ENCODE results near the gene INTS1.

DNA sequence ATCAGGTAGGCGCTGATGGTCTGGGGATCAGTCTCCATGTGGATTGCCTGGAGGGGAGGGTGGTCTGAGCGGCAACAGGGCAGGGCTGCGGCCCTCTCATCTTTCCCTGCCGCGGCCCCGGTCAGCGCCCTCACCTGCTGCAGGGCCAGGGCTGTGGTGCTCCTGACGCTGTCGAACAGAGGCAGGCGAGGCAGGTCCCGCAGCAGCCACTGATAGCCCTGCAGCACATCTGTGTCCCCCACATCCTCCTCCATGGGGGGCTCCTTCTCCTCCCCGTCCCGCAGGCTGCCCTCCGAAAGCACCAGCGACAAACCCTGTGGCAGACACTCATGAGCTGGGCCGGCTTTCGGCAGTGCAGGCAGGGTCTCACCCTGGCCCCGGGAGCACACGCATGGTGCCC is 19.0 kb downstream of the INTS1 start:
- TF ChIP-seq, protein P1, sequence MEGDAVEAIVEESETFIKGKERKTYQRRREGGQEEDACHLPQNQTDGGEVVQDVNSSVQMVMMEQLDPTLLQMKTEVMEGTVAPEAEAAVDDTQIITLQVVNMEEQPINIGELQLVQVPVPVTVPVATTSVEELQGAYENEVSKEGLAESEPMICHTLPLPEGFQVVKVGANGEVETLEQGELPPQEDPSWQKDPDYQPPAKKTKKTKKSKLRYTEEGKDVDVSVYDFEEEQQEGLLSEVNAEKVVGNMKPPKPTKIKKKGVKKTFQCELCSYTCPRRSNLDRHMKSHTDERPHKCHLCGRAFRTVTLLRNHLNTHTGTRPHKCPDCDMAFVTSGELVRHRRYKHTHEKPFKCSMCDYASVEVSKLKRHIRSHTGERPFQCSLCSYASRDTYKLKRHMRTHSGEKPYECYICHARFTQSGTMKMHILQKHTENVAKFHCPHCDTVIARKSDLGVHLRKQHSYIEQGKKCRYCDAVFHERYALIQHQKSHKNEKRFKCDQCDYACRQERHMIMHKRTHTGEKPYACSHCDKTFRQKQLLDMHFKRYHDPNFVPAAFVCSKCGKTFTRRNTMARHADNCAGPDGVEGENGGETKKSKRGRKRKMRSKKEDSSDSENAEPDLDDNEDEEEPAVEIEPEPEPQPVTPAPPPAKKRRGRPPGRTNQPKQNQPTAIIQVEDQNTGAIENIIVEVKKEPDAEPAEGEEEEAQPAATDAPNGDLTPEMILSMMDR (IDR thresholded peaks at IDR 0.05), result no peak
- TF ChIP-seq POLR2A (IDR thresholded peaks at IDR 0.05), result no peak

Data from heart left ventricle (tissue), 13 donors.